DOHH2 (cell line): ENCODE results near the gene DIRAS2.
"Not testable (repeated sequence)": the region's sequence is repeated elsewhere in the genome, so short reads cannot be mapped to it uniquely, and the experiment has no call there.

Experiments used
- H3F3A ChIP-seq: fragments of 200-600 bp; sonication (generic), shearing (Covaris generic); 2 replicates; pipeline ENCODE4 v1.6.0; 2016; ENCODE audit warnings: antibody characterized with exemption, mild to moderate bottlenecking; ENCODE audit not compliant: control insufficient read depth, insufficient read depth
- H3K27ac ChIP-seq: fragments of 200-600 bp; sonication (generic); 2 replicates; pipeline ENCODE4 v1.5.1; 2014; ENCODE audit warnings: low read depth, mild to moderate bottlenecking, low read length, moderate library complexity
- H3K27me3 ChIP-seq: fragments of 200-600 bp; sonication (generic); 2 replicates; pipeline ENCODE4 v1.6.1; 2014; ENCODE audit warnings: mild to moderate bottlenecking, low read length, mixed read lengths; ENCODE audit not compliant: control insufficient read depth
- H3K36me3 ChIP-seq: fragments of 200-600 bp; sonication (generic); 2 replicates; pipeline ENCODE4 v1.6.1; 2014; ENCODE audit warnings: mild to moderate bottlenecking, low read length, moderate library complexity, mixed read lengths; ENCODE audit not compliant: control insufficient read depth
- H3K4me1 ChIP-seq: fragments of 200-600 bp; sonication (generic); 2 replicates; pipeline ENCODE4 v1.6.1; 2014; ENCODE audit warnings: mild to moderate bottlenecking, low read length, mixed read lengths; ENCODE audit not compliant: control insufficient read depth
- H3K4me2 ChIP-seq: fragments of 200-600 bp; sonication (generic); 2 replicates; pipeline ENCODE4 v1.6.0; 2014; ENCODE audit warnings: mild to moderate bottlenecking, low read length, moderate library complexity
- H3K4me3 ChIP-seq: fragments of 200-600 bp; sonication (generic); 2 replicates; pipeline ENCODE4 v1.5.1; 2014; ENCODE audit warnings: mild to moderate bottlenecking, low read length, mixed read lengths
- H3K79me2 ChIP-seq: fragments of 200-600 bp; sonication (generic); 2 replicates; pipeline ENCODE4 v1.6.1; 2014; ENCODE audit warnings: mild to moderate bottlenecking, low read length, mixed read lengths; ENCODE audit not compliant: control insufficient read depth
- H3K9me2 ChIP-seq: fragments of 200-600 bp; sonication (generic); replicated peaks from 2 replicates; pipeline ENCODE4 v1.6.1; 2014; ENCODE audit warnings: mild to moderate bottlenecking, low read length, mixed read lengths; ENCODE audit not compliant: control insufficient read depth
- H3K9me3 ChIP-seq: fragments of 200-600 bp; sonication (generic); 2 replicates; pipeline ENCODE4 v1.6.1; 2014; ENCODE audit warnings: antibody characterized with exemption, low read length, mixed read lengths; ENCODE audit not compliant: control insufficient read depth, insufficient read depth
- H4K20me1 ChIP-seq: fragments of 200-600 bp; sonication (generic); 2 replicates; pipeline ENCODE4 v1.6.0; 2014; ENCODE audit warnings: low read depth, mild to moderate bottlenecking, antibody characterized with exemption, low read length, moderate library complexity; ENCODE audit not compliant: control insufficient read depth, insufficient read depth
- EZH2phosphoT487 ChIP-seq: fragments of 200-600 bp; sonication (generic); IDR thresholded peaks from 2 replicates; pipeline ENCODE4 v1.6.1; 2017; ENCODE audit warnings: borderline replicate concordance, mild to moderate bottlenecking, antibody characterized with exemption, low read length, moderate library complexity, mixed read lengths
- TF ChIP-seq, protein P1 (sequence below): fragments of 200-600 bp; sonication (generic); IDR thresholded peaks from one replicate; pipeline ENCODE4 v1.5.1; 2014; ENCODE audit warnings: antibody characterized with exemption, mild to moderate bottlenecking, low read depth, low read length; ENCODE audit not compliant: poor library complexity, severe bottlenecking

Gene DIRAS2

DNA sequence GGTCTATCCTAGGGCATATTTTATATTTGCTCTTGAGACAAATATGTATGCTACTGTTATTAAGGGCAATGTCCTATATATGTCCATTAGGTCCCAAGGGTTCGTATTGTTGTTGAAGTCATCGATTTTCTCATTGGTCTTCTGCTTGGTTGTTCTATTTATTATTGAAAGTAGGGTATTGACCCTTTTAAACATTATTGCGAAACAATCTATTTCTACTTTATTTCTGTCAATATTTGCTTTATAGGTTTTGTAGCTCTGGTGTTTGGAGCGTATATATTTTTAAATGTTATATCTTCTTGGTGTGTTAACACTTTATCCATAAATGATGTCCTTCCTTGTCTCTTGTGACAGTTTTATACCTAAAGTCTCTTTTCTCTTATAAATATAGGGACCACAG, 16.2 kb upstream of the DIRAS2 start:
- Histone ChIP-seq H3K4me1 (no peaks in the 10 kb centered on the region), H3F3A (no peaks in the 10 kb centered on the region), H3K27ac (no peak overlapping the region), H3K79me2 (no peaks in the 10 kb centered on the region), H3K27me3 (peaks cover 7% of the 10 kb centered on the region), H3K9me3 (no peaks in the 10 kb centered on the region), H4K20me1 (no peaks in the 10 kb centered on the region), H3K36me3 (no peaks in the 10 kb centered on the region), H3K4me2 (no peak overlapping the region), H3K4me3 (no peak overlapping the region), H3K9me2 (no peaks in the 10 kb centered on the region)
- TF ChIP-seq, protein P1, sequence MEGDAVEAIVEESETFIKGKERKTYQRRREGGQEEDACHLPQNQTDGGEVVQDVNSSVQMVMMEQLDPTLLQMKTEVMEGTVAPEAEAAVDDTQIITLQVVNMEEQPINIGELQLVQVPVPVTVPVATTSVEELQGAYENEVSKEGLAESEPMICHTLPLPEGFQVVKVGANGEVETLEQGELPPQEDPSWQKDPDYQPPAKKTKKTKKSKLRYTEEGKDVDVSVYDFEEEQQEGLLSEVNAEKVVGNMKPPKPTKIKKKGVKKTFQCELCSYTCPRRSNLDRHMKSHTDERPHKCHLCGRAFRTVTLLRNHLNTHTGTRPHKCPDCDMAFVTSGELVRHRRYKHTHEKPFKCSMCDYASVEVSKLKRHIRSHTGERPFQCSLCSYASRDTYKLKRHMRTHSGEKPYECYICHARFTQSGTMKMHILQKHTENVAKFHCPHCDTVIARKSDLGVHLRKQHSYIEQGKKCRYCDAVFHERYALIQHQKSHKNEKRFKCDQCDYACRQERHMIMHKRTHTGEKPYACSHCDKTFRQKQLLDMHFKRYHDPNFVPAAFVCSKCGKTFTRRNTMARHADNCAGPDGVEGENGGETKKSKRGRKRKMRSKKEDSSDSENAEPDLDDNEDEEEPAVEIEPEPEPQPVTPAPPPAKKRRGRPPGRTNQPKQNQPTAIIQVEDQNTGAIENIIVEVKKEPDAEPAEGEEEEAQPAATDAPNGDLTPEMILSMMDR = no peak
- TF ChIP-seq EZH2phosphoT487 = no peak

GRCh38 chr9:90658181-90658580, 15.6 kb upstream of the DIRAS2 start:
- Histone ChIP-seq H3K79me2 (no peaks in the 10 kb centered on the region), H3K27ac (no peak overlapping the region), H4K20me1 (no peaks in the 10 kb centered on the region)

GRCh38 chr9:90656876-90657275, 14.3 kb upstream of the DIRAS2 start:
- H3K27me3 ChIP-seq, H3K27ac ChIP-seq, H3F3A ChIP-seq, H3K4me1 ChIP-seq, H3K9me2 ChIP-seq, H3K9me3 ChIP-seq, H4K20me1 ChIP-seq, H3K4me2 ChIP-seq, H3K36me3 ChIP-seq, H3K79me2 ChIP-seq, H3K4me3 ChIP-seq: not testable (repeated sequence)

More at GRCh38 chr9:90658181-90658580, 15.6 kb upstream of the DIRAS2 start:
- TF ChIP-seq EZH2phosphoT487 = no peak
- TF ChIP-seq, protein P1 = no peak
- Histone ChIP-seq H3K36me3 (no peaks in the 10 kb centered on the region), H3K4me3 (no peak overlapping the region), H3K27me3 (peaks cover 7% of the 10 kb centered on the region), H3F3A (no peaks in the 10 kb centered on the region), H3K4me1 (no peaks in the 10 kb centered on the region), H3K9me3 (no peaks in the 10 kb centered on the region), H3K9me2 (no peaks in the 10 kb centered on the region), H3K4me2 (no peak overlapping the region)

- no peak overlapping the region for H3K27ac ChIP-seq
- peaks cover 8% of the 10 kb centered on the region for H3K9me3 ChIP-seq
- H3K4me3 ChIP-seq = no peak overlapping the region
These were observed 8.6 kb upstream of the DIRAS2 start for GRCh38 chr9:90651246-90651645.

More at GRCh38 chr9:90651246-90651645, 8.6 kb upstream of the DIRAS2 start:
- Histone ChIP-seq H3K4me1 (no peaks in the 10 kb centered on the region), H3K27me3 (peaks cover 13% of the 10 kb centered on the region), H3K9me2 (no peaks in the 10 kb centered on the region), H3K79me2 (no peaks in the 10 kb centered on the region), H3K36me3 (no peaks in the 10 kb centered on the region), H3K4me2 (no peak overlapping the region), H4K20me1 (no peaks in the 10 kb centered on the region), H3F3A (no peaks in the 10 kb centered on the region)
- TF ChIP-seq, protein P1 = no peak
- TF ChIP-seq EZH2phosphoT487 = no peak
